ENCODE data around the gene FRMPD4. TPM values are rescaled to one million over a fixed set of nuclear protein-coding genes. Genes with fewer than 3 reads are reported as not detected.

FRMPD4 gene
- total RNA-seq, 1 donor from 2014 or later: 0.07 TPM

DNA sequence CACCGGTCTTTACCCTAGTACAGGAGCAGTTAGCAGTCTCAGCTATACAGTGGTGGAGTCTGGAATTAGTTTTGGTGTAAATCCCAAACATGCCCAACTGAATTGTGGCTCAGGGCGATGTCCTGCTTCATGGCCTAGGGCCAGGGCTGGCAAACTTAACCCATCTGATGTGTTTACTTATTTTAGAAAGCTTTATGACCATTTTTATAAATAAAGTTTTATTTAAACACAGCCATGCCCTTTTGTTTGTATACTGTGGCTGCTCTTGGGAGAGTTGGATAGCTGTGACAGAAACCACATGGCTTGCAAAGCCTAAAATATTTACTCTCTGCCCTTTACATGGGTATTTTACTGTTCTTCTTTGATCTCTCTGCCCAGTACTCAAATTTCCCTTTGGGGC, 7.1 kb downstream of the FRMPD4 start:
- Mint-ChIP-seq H3K27me3 (ENCODE audit: low read depth) (peaks cover 19% of the 10 kb centered on the region), H3K27ac (ENCODE audit: unreplicated experiment) (no peak overlapping the region), H3K4me1 (no peaks in the 10 kb centered on the region), H3K36me3 (ENCODE audit: low read depth) (no peaks in the 10 kb centered on the region), H3K9me3 (no peaks in the 10 kb centered on the region), H3K4me3 (no peak overlapping the region)
- TF ChIP-seq, protein P1, sequence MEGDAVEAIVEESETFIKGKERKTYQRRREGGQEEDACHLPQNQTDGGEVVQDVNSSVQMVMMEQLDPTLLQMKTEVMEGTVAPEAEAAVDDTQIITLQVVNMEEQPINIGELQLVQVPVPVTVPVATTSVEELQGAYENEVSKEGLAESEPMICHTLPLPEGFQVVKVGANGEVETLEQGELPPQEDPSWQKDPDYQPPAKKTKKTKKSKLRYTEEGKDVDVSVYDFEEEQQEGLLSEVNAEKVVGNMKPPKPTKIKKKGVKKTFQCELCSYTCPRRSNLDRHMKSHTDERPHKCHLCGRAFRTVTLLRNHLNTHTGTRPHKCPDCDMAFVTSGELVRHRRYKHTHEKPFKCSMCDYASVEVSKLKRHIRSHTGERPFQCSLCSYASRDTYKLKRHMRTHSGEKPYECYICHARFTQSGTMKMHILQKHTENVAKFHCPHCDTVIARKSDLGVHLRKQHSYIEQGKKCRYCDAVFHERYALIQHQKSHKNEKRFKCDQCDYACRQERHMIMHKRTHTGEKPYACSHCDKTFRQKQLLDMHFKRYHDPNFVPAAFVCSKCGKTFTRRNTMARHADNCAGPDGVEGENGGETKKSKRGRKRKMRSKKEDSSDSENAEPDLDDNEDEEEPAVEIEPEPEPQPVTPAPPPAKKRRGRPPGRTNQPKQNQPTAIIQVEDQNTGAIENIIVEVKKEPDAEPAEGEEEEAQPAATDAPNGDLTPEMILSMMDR (conservative IDR thresholded peaks at IDR 0.05): no peak
- no peak for DNase-seq (ENCODE audit: low read depth, low spot score)

DNA sequence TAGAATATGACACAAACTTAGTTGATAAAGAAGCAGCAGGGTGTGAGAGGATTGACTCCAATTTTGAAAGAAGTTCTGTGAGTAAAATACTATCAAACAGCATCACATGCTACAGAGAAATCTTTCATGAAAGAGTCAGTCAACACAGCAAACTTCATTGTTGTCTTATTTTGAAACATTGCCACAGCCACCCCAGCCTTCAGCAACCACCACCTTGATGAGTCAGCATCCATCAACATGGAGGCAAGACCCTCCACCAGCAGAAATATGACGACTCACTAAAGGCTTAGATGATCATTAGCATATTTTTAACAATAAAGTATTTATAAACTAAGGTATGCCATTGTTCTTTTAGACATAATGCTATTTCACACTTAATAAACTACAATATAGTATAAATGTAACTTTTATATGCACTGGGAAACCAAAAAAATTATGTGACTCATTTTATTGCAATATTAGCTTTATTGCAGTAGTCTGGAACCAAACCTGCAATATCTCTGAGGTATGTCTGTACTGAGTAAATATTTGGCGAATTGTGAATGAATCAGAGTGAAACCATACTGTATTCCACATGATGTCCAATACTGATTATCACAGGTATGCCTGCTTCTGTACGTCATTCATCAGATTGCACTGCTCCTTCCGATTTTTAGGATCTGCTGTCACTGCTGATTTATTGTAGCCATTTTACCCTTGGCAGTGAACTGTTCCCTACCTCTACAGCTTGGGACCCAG, 11.6 kb downstream of the FRMPD4 start:
- Mint-ChIP-seq H3K27ac (ENCODE audit: unreplicated experiment) (no peak overlapping the region), H3K36me3 (ENCODE audit: low read depth) (no peaks in the 10 kb centered on the region), H3K9me3 (peaks cover 3% of the 10 kb centered on the region), H3K4me1 (no peaks in the 10 kb centered on the region), H3K4me3 (no peak overlapping the region), H3K27me3 (ENCODE audit: low read depth) (no peaks in the 10 kb centered on the region)
- DNase-seq (ENCODE audit: low read depth, low spot score): no peak
- TF ChIP-seq, protein P1 (conservative IDR thresholded peaks at IDR 0.05): no peak

DNA sequence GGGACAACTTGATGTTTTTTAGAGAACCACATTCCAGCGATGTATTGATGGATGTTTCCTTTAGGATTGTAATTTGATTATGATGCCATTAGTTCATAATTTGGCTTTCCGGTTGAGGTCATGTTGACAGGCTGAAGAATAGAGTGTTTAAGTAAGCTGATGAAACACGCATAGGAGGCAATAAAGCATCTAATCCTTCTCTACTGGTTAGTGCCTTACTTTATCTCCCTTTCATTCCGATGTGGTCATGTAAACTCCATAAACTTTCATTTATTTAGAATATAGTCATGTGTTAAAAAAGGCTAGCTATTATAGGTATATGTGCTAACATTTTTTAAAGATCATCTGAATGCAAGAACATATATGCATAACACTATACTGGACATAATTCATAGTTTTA, 15.0 kb downstream of the FRMPD4 start:
- Mint-ChIP-seq H3K4me1 (no peaks in the 10 kb centered on the region), H3K4me3 (no peak overlapping the region), H3K27me3 (ENCODE audit: low read depth) (no peaks in the 10 kb centered on the region), H3K27ac (ENCODE audit: unreplicated experiment) (no peak overlapping the region), H3K36me3 (ENCODE audit: low read depth) (no peaks in the 10 kb centered on the region), H3K9me3 (peaks cover 3% of the 10 kb centered on the region)
- TF ChIP-seq, protein P1 (conservative IDR thresholded peaks at IDR 0.05): no peak
- DNase-seq (ENCODE audit: low read depth, low spot score): no peak

DNA sequence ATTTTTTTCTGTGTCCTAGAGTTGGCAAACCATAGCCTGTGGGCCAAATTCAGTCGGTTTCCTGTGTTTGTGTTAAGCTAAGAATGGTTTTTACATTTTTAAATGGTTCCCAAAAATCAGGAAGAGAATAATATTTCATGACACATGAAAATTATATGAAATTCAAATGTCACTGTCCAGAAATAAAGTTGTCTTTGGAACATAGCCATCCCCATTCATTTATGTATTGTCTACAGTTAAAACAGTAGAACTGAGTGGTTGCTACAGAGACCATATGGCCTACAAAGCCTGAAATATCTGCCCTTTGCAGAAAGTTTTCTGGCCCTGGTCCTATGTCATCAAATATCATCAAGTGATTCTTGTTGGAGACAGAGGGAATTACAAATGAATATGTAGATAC, 15.5 kb downstream of the FRMPD4 start:
- no peaks in the 10 kb centered on the region for H3K4me1 Mint-ChIP-seq
- peaks cover 3% of the 10 kb centered on the region for H3K9me3 Mint-ChIP-seq

DNA sequence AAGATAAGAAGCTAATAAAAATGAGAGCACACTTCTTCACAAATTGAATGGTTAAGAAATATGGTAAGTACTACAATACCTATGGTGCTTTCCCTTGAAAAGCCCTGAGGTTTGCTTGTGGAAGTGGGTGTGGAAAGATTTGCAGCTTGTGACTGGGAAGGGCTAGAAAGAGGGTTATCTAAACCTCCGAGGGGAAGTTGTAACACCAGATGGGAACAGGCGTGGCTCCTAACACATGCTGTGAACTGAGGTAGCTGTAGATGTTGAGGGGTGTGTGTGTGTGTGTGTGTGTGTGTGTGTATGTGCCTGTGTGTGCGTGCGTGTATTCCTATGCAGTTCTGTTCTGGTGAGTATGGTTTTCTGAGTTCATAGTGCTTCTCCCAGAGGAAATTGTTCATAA, 21.5 kb downstream of the FRMPD4 start:
- Mint-ChIP-seq H3K27ac (ENCODE audit: unreplicated experiment) (no peak overlapping the region), H3K9me3 (no peaks in the 10 kb centered on the region), H3K4me3 (no peak overlapping the region), H3K4me1 (no peaks in the 10 kb centered on the region), H3K36me3 (ENCODE audit: low read depth) (no peaks in the 10 kb centered on the region), H3K27me3 (ENCODE audit: low read depth) (peaks cover 5% of the 10 kb centered on the region)
- no peak for DNase-seq (ENCODE audit: low read depth, low spot score)
- TF ChIP-seq, protein P1 (conservative IDR thresholded peaks at IDR 0.05): no peak

More for the DNA sequence above, 15.5 kb downstream of the FRMPD4 start:
- DNase-seq (ENCODE audit: low read depth, low spot score): no peak
- no peaks in the 10 kb centered on the region for H3K36me3 Mint-ChIP-seq (ENCODE audit: low read depth)
- H3K27ac Mint-ChIP-seq (ENCODE audit: unreplicated experiment): no peak overlapping the region
- TF ChIP-seq, protein P1 (conservative IDR thresholded peaks at IDR 0.05): no peak
- no peak overlapping the region for H3K4me3 Mint-ChIP-seq
- peaks cover 4% of the 10 kb centered on the region for H3K27me3 Mint-ChIP-seq (ENCODE audit: low read depth)
